ENCODE results near the gene CD6. TPM values are rescaled to one million over a fixed set of nuclear protein-coding genes. Genes with fewer than 3 reads are reported as not detected.

Gene CD6
- total and polyA plus RNA-seq, 10 of the 15 experiments (the other 5 are each of a cell fraction or from before 2014, with no cell fraction given), result 0.37 to 17.6 (median 6.2) TPM

DNA sequence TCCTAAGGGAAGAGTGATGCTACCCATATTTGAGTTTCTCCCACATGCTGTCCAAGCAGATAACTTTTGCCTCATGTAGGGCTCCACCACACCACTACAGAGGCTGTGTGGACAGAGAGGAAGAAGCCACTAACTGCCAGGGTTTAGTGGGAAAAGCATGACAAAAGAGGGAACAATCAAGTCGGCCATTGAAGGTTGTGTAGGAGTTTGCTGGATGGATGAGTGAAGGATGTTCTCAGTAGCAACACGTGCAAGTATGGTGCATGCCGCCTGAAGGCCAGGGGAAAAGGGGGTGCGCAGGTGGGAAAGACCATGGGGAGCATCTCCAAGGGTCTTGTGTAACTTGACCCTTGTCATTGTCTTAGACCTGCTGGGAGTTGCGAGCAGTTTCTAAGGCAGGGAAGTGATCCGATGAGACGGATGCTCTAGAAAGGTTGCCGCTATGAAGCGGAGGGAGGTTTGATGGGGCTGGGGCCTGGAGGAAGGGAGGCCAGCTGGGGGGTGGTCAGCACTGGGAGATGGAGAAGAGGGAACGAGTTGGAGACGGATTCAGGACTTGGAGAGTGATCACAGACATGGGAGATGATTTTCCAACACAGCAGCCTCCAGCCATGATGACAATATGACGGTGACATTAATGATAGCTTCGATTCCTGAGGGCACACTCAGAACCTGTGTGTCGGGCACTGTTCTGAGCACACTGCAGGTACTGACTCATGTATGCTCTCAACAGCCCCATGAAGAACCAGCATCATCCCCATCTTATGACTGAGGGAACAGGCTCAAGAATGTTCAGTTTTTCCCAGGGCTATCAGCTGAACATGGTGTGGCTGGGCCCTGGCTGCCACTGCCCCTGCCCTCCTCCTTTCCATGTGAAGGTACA, 53.7 kb downstream of the CD6 start:
- ChIA-PET POLR2A (no interaction called here), CTCF (interaction anchor here (0.9 to 1.8 kb wide), 2 partner anchors 18 to 104 kb away, joined by 4 read pairs; no protein-coding TSS in a partner anchor), RAD21 (ENCODE audit: unreplicated experiment) (interaction anchor here (3.0 kb wide), 1 partner anchor 36 kb away, joined by 10 read pairs; no protein-coding TSS in a partner anchor), SMC1A (ENCODE audit: uncharacterized antibody, unreplicated experiment) (interaction anchor here (0.9 to 1.1 kb wide), 2 partner anchors 16 to 57 kb away, joined by 3 read pairs; no protein-coding TSS in a partner anchor)
- Histone ChIP-seq H2AFZ (ENCODE audit: control insufficient read depth, low read depth, low read length) (no peak overlapping the region), H3K4me3 (no peak overlapping the region), H3K27ac (ENCODE audit: control insufficient read depth, insufficient read depth) (no peak overlapping the region), H3K79me2 (ENCODE audit: control insufficient read depth, insufficient read depth, low read length) (no peaks in the 10 kb centered on the region), H3K9ac (ENCODE audit: control insufficient read depth, insufficient read depth, low read length) (no peak overlapping the region), H4K20me1 (ENCODE audit: control insufficient read depth, insufficient read depth) (no peaks in the 10 kb centered on the region), H3K27me3 (replicated peaks in 1 of 2; ENCODE audit: control insufficient read depth in 2 of 2, insufficient read depth in 2 of 2, low read length in 1 of 2) (no peaks in the 10 kb centered on the region), H3K36me3 (ENCODE audit: control insufficient read depth in 2 of 2, insufficient read depth in 2 of 2, low read length in 1 of 2) (peaks cover 0 to 1% of the 10 kb centered on the region in 2 experiments; a peak in 1 of 4 replicates), H3K4me2 (ENCODE audit: control insufficient read depth, insufficient read depth) (no peak overlapping the region), H3K4me1 (ENCODE audit: control insufficient read depth, insufficient read depth, low read length) (peaks cover 46% of the 10 kb centered on the region), H3K9me3 (replicated peaks; ENCODE audit: control insufficient read depth, insufficient read depth, low read length) (no peaks in the 10 kb centered on the region)
- WGBS (ENCODE audit: insufficient coverage, insufficient replicate concordance, low lambda C conversion rate, missing lambda C conversion rate), result 77% methylated on average over 14 of the region's 14 CpGs
- FAIRE-seq (no peak), ATAC-seq (no peak), DNase-seq (ENCODE audit: low read depth, low spot score) (no peak)
- in situ Hi-C loops (cut with MboI), result no loop called here
- intact Hi-C loops (cut with micrococcal nuclease; ENCODE audit: unreplicated experiment), result no loop called here
- no peak for TF ChIP-seq NFYA (IDR thresholded peaks at IDR 0.05; ENCODE audit: borderline replicate concordance, low read depth, low read length)
- no TSS peak for BruUV-seq (replicated peaks)

DNA sequence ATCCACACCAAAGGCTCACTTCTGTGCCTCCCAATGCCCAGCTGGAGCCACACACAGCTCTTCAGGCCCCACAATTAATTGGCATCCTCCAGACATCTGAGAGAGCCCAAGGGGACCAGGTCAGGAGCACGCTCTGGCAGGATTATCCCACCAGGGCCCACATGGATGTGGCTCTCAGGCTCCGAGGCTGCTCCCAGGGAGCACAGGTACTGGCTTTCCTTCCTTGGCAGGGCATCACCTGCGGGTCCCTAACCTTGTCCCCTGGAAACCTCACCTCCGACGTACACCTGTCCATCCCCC, 54.3 kb downstream of the CD6 start:
- TF ChIP-seq SRF (IDR thresholded peaks at IDR 0.05; ENCODE audit: low read depth in 2 of 2, low read length in 2 of 2) (no peak), IRF4 (IDR thresholded peaks at IDR 0.05; ENCODE audit: low read depth, low read length) (no peak), ZNF622 (IDR thresholded peaks at IDR 0.05) (no peak), POLR2A (IDR thresholded peaks at IDR 0.05; ENCODE audit: low read depth, low read length) (no peak), ZNF384 (IDR thresholded peaks at IDR 0.05; ENCODE audit: borderline replicate concordance, low read depth, low read length) (no peak), SIX5 (IDR thresholded peaks at IDR 0.05; ENCODE audit: low read depth, low read length, severe bottlenecking) (no peak), BRCA1 (IDR thresholded peaks at IDR 0.05; ENCODE audit: low read depth, low read length) (no peak), POLR2AphosphoS5 (IDR thresholded peaks at IDR 0.05; ENCODE audit: low read length) (no peak), KLF5 (IDR thresholded peaks at IDR 0.05; ENCODE audit: partially characterized antibody) (no peak)
- TF ChIP-seq, protein P1, sequence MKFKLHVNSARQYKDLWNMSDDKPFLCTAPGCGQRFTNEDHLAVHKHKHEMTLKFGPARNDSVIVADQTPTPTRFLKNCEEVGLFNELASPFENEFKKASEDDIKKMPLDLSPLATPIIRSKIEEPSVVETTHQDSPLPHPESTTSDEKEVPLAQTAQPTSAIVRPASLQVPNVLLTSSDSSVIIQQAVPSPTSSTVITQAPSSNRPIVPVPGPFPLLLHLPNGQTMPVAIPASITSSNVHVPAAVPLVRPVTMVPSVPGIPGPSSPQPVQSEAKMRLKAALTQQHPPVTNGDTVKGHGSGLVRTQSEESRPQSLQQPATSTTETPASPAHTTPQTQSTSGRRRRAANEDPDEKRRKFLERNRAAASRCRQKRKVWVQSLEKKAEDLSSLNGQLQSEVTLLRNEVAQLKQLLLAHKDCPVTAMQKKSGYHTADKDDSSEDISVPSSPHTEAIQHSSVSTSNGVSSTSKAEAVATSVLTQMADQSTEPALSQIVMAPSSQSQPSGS (IDR thresholded peaks at IDR 0.05; ENCODE audit: low read length), result no peak
- no peak overlapping the region for H3K27ac ChIP-seq (ENCODE audit: control insufficient read depth, insufficient read depth)
- ATAC-seq (no peak), DNase-seq (ENCODE audit: low read depth, low spot score) (no peak), FAIRE-seq (no peak)
- H3K4me3 ChIP-seq, result no peak overlapping the region
- intact Hi-C loops (cut with micrococcal nuclease; ENCODE audit: unreplicated experiment), result no loop called here
- H3K9ac ChIP-seq (ENCODE audit: control insufficient read depth, insufficient read depth, low read length), result no peak overlapping the region
- peaks cover 0 to 1% of the 10 kb centered on the region in 2 experiments; a peak in 1 of 4 replicates for H3K36me3 ChIP-seq (ENCODE audit: control insufficient read depth in 2 of 2, insufficient read depth in 2 of 2, low read length in 1 of 2)
- no peaks in the 10 kb centered on the region for H3K9me3 ChIP-seq (replicated peaks; ENCODE audit: control insufficient read depth, insufficient read depth, low read length)
- ChIA-PET SMC1A (ENCODE audit: uncharacterized antibody, unreplicated experiment) (interaction anchor here (0.9 to 1.1 kb wide), 2 partner anchors 15 to 58 kb away, joined by 3 read pairs; no protein-coding TSS in a partner anchor), POLR2A (no interaction called here), CTCF (interaction anchor here (0.9 to 1.8 kb wide), 2 partner anchors 18 to 103 kb away, joined by 4 read pairs; no protein-coding TSS in a partner anchor), RAD21 (ENCODE audit: unreplicated experiment) (no interaction called here)
- H2AFZ ChIP-seq (ENCODE audit: control insufficient read depth, low read depth, low read length), result no peak overlapping the region
- in situ Hi-C loops (cut with MboI), result no loop called here
- 55% methylated on average over 5 of the region's 5 CpGs for WGBS (ENCODE audit: insufficient coverage, insufficient replicate concordance, low lambda C conversion rate, missing lambda C conversion rate)
- H3K79me2 ChIP-seq (ENCODE audit: control insufficient read depth, insufficient read depth, low read length), result no peaks in the 10 kb centered on the region
- H3K4me1 ChIP-seq (ENCODE audit: control insufficient read depth, insufficient read depth, low read length), result peaks cover 46% of the 10 kb centered on the region
- no peaks in the 10 kb centered on the region for H3K27me3 ChIP-seq (replicated peaks in 1 of 2; ENCODE audit: control insufficient read depth in 2 of 2, insufficient read depth in 2 of 2, low read length in 1 of 2)
- no TSS peak for BruUV-seq (replicated peaks)
- no peaks in the 10 kb centered on the region for H4K20me1 ChIP-seq (ENCODE audit: control insufficient read depth, insufficient read depth)
- no peak overlapping the region for H3K4me2 ChIP-seq (ENCODE audit: control insufficient read depth, insufficient read depth)
